Loucy (cell line): ENCODE data around the gene MIS18BP1.

Source experiments
- H2AFZ ChIP-seq: fragments of 200-600 bp; sonication (generic); 2 replicates; pipeline ENCODE4 v1.6.0; 2016; ENCODE audit warnings: antibody characterized with exemption, mild to moderate bottlenecking, low read length, moderate library complexity
- H3F3A ChIP-seq: fragments of 200-600 bp; 2 replicates; pipeline ENCODE4 v1.6.0; 2016; ENCODE audit warnings: antibody characterized with exemption, low read depth, mild to moderate bottlenecking
- H3K27me3 ChIP-seq: fragments of 200-600 bp; sonication (generic); 2 replicates; pipeline ENCODE4 v1.6.1; 2014; ENCODE audit warnings: low read length, mild to moderate bottlenecking; ENCODE audit not compliant: insufficient read depth, poor library complexity, severe bottlenecking
- H3K36me3 ChIP-seq: fragments of 200-600 bp; sonication (generic); 2 replicates; pipeline ENCODE4 v1.6.1; 2016; ENCODE audit warnings: low read length; ENCODE audit not compliant: insufficient read depth
- H3K4me1 ChIP-seq: fragments of 200-600 bp; sonication (generic); 2 replicates; pipeline ENCODE4 v1.5.1; 2014; ENCODE audit warnings: low read length, mild to moderate bottlenecking; ENCODE audit not compliant: insufficient read depth, poor library complexity, severe bottlenecking
- H3K4me2 ChIP-seq: fragments of 200-600 bp; sonication (generic); 2 replicates; pipeline ENCODE4 v1.6.0; 2014; ENCODE audit warnings: antibody characterized with exemption, low read length, low read depth, mild to moderate bottlenecking; ENCODE audit not compliant: poor library complexity, severe bottlenecking
- H3K4me3 ChIP-seq: fragments of 200-600 bp; sonication (generic); 2 replicates; pipeline ENCODE4 v1.5.1; 2014; ENCODE audit warnings: low read length, mild to moderate bottlenecking, mixed read lengths; ENCODE audit not compliant: poor library complexity, severe bottlenecking
- H3K79me2 ChIP-seq: fragments of 200-600 bp; sonication (generic); 2 replicates; pipeline ENCODE4 v1.6.1; 2014; ENCODE audit warnings: low read length; ENCODE audit not compliant: insufficient read depth
- H3K9ac ChIP-seq: fragments of 200-600 bp; sonication (generic); 2 replicates; pipeline ENCODE4 v1.6.0; 2014; ENCODE audit warnings: mild to moderate bottlenecking, low read depth, low read length, moderate library complexity; ENCODE audit not compliant: poor library complexity, severe bottlenecking
- H3K9me2 ChIP-seq: fragments of 200-600 bp; sonication (generic); replicated peaks from 2 replicates; pipeline ENCODE4 v1.6.1; 2016; ENCODE audit warnings: low read depth, low read length, mixed read lengths
- H3K9me3 ChIP-seq: fragments of 200-600 bp; sonication (generic); 2 replicates; pipeline ENCODE4 v1.6.1; 2014; ENCODE audit warnings: mild to moderate bottlenecking, antibody characterized with exemption, low read length, low read depth; ENCODE audit not compliant: insufficient read depth
- H4K20me1 ChIP-seq: fragments of 200-600 bp; sonication (generic); 2 replicates; pipeline ENCODE4 v1.6.0; 2014; ENCODE audit warnings: antibody characterized with exemption, low read length, mild to moderate bottlenecking; ENCODE audit not compliant: insufficient read depth, poor library complexity, severe bottlenecking
- CTCF ChIP-seq: fragments of 200-600 bp; sonication (generic); conservative IDR thresholded peaks from 2 replicates; pipeline ENCODE4 v1.5.1; 2014; ENCODE audit warnings: mild to moderate bottlenecking, antibody characterized with exemption, low read length
- EZH2phosphoT487 ChIP-seq: fragments of 200-600 bp; IDR thresholded peaks from 2 replicates; pipeline ENCODE4 v1.6.1; 2018; ENCODE audit warnings: antibody characterized with exemption, mild to moderate bottlenecking, moderate library complexity, borderline replicate concordance

MIS18BP1 gene

GRCh38 chr14:45156067-45156466 is 96.9 kb downstream of the MIS18BP1 start:
- H3K4me2 ChIP-seq = no peak overlapping the region

More at GRCh38 chr14:45156067-45156466, 96.9 kb downstream of the MIS18BP1 start:
- H4K20me1 ChIP-seq = no peaks in the 10 kb centered on the region
- H3K79me2 ChIP-seq = no peaks in the 10 kb centered on the region
- H3K9ac ChIP-seq = no peak overlapping the region
- H3K4me1 ChIP-seq = no peaks in the 10 kb centered on the region
- H3F3A ChIP-seq = no peaks in the 10 kb centered on the region
- H3K27me3 ChIP-seq = no peaks in the 10 kb centered on the region
- H2AFZ ChIP-seq = no peak overlapping the region
- no peaks in the 10 kb centered on the region for H3K9me2 ChIP-seq
- peak; percentile 31; the same call in 1 of the 2 replicates for TF ChIP-seq CTCF
- TF ChIP-seq EZH2phosphoT487 = no peak
- H3K4me3 ChIP-seq = no peak overlapping the region
- no peaks in the 10 kb centered on the region for H3K9me3 ChIP-seq
- H3K36me3 ChIP-seq = peaks cover 7% of the 10 kb centered on the region; the same call in 1 of the 2 replicates
